GM12874 (cell line): ENCODE measurements around the gene ANO4.

ENCODE experiments used
- CTCF ChIP-seq: IDR thresholded peaks from 2 replicates; pipeline ENCODE4 v1.5.1; 2011; ENCODE audit warnings: low read depth, mild to moderate bottlenecking, control low read depth, low read length, moderate library complexity; ENCODE audit not compliant: insufficient read depth

ANO4 gene

GRCh38 chr12:101068402-101068801, 273.8 kb downstream of the ANO4 start:
- no peak for TF ChIP-seq CTCF

- no peak for TF ChIP-seq CTCF
These were observed 274.3 kb downstream of the ANO4 start for GRCh38 chr12:101068836-101069235.

DNA sequence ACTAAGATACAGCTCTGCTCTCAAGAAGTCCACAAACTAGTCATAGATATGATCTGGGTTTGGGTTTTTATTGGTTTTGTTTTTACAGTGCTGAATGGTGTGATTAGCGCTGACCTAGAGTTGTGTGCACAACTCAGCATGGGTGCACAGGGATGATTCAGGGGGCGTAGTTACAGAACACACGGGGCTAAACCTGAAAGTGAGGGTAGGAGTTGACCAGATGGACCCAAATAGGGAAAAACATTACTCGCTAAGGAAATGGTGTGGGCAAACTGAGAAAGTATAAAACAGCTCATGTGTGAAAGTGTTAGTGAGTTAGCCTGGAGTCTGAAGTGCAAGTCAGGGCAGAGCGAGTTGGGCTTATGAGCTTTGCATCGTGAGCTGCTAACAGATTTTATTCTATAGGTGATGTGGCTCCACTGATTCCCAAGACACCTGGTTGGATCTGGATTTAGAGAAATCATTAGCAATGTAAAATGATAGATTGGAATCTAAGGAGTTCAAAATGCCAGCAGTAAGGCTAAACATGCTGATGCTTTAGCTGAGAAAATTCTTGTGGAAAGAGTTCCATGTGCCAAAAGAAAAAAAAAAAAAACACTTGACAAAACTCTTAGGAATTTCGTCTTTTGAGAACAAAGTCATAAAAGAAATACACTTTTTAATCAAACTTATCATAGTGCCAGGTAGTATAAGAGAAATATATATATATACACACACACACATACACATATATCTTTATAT, 280.5 kb downstream of the ANO4 start:
- no peak for TF ChIP-seq CTCF

GRCh38 chr12:101076921-101077320, 282.3 kb downstream of the ANO4 start:
- no peak for TF ChIP-seq CTCF

DNA sequence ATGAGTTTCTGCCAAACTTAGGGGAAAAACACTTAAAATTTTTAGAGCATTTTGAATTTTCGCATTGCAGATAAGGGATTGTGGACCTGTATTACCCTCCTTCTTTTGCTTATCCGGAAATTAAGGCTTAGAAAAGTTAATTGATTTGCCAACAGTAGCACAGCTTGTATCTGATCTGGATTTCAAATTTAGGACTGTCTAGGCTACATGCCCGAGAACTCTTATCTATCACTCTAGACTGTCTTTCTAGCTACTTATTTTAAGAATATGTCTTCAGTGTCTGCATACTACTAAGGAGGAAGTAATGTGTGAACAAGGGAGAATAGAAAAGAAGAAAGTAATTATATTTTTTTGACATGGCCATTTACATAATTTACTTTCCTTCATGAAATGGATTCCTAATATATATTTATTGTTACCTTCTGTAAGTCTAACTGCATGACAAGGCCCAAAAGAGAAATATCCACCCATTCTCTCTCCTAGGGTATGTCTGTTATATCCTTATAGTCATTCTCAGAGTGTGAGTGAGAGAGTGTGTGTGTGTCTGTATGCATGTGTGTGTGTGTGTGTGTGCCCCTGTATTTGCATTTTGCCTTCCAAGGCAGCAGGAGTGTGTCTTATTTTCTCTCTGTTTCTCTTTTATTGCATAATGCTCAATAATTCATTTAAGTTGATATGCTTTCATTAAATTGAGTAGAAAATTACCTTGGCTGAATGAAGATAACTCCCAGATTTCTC, 283.4 kb downstream of the ANO4 start:
- no peak for TF ChIP-seq CTCF

- no peak for TF ChIP-seq CTCF
These were observed 284.1 kb downstream of the ANO4 start for GRCh38 chr12:101078536-101079285.

- TF ChIP-seq CTCF, result no peak
These were observed 288.1 kb downstream of the ANO4 start for GRCh38 chr12:101082706-101083105.
